GM12878 (cell line): ENCODE measurements around the gene TOM1L2. TPM values are rescaled to one million over a fixed set of nuclear protein-coding genes. Genes with fewer than 3 reads are reported as not detected.
A peak's percentile ranks its signal among the peaks of the same experiment; 100 is the strongest.

Experiments used
- ATAC-seq: fragments of 200-7000 bp; cut with Tn5 transposase; 3 replicates; pipeline ENCODE4 v1.9.1; 2020; ENCODE audit warnings: mild to moderate bottlenecking, moderate library complexity
- BruUV-seq: library from RNA; stranded (reverse); fragments of 400-500 nt; replicated peaks from 2 replicates; lab custom pipeline; 2021; lab: Mats Ljungman, UMichigan
- CTCF ChIA-PET: fragments of 300-600 bp; sonication (Branson Sonifier 250); formaldehyde crosslinking; extraction: SDS; loops from one replicate; lab custom pipeline; 2021; ENCODE audit warnings: inconsistent platforms; lab: Yijun Ruan, JAX
- POLR2A ChIA-PET: fragments of 350-600 bp; formaldehyde crosslinking; extraction: SDS; loops from one replicate; lab custom pipeline; 2021; ENCODE audit warnings: inconsistent platforms; lab: Charles Lee
- RAD21 ChIA-PET: fragments of 300-600 bp; sonication (Branson Sonifier 250); formaldehyde crosslinking; loops from one replicate; lab custom pipeline; 2023; ENCODE audit warnings: antibody characterized with exemption; ENCODE audit not compliant: unreplicated experiment; lab: Charles Lee
- SMC1A ChIA-PET: fragments of 300-600 bp; sonication (Branson Sonifier 250); formaldehyde crosslinking; loops from one replicate; lab custom pipeline; 2023; ENCODE audit not compliant: unreplicated experiment, uncharacterized antibody; lab: Charles Lee
- DNase-seq: peaks from one replicate; pipeline ENCODE4 v3.0.0-alpha.2; 2011; ENCODE audit warnings: low read depth, low spot score
- FAIRE-seq: peaks from 3 replicates; lab custom pipeline; 2011; peaks lifted over from hg19 to GRCh38; lab: Jason Lieb, UNC
- H2AFZ ChIP-seq: 2 replicates; pipeline ENCODE4 v1.6.0; 2011; ENCODE audit warnings: low read depth, low read length, control low read depth; ENCODE audit not compliant: control insufficient read depth
- H3K27ac ChIP-seq: 2 replicates; pipeline ENCODE4 v1.5.1; 2011; ENCODE audit warnings: control low read depth; ENCODE audit not compliant: control insufficient read depth, insufficient read depth
- H3K27me3 ChIP-seq, 2 experiments: replicated peaks in 1 of 2; 2 replicates each; pipeline versions ENCODE4 v1.6.0 to v1.6.1; 2011; ENCODE audit warnings: low read length in 1 of 2; ENCODE audit not compliant: control insufficient read depth in 2 of 2, insufficient read depth in 2 of 2
- H3K36me3 ChIP-seq, 2 experiments: 2 replicates each; pipeline ENCODE4 v1.5.1; 2011; ENCODE audit warnings: low read length in 1 of 2; ENCODE audit not compliant: control insufficient read depth in 2 of 2, insufficient read depth in 2 of 2
- H3K4me1 ChIP-seq: 2 replicates; pipeline ENCODE4 v1.6.1; 2011; ENCODE audit warnings: mild to moderate bottlenecking, low read length, moderate library complexity, mixed read lengths; ENCODE audit not compliant: control insufficient read depth, insufficient read depth
- H3K4me2 ChIP-seq: 2 replicates; pipeline ENCODE4 v1.6.0; 2011; ENCODE audit warnings: control low read depth; ENCODE audit not compliant: control insufficient read depth, insufficient read depth
- H3K4me3 ChIP-seq: fragments of 200-600 bp; sonication (generic); 2 replicates; pipeline ENCODE4 v1.5.1; 2016
- H3K79me2 ChIP-seq: 2 replicates; pipeline ENCODE4 v1.6.0; 2011; ENCODE audit warnings: low read length; ENCODE audit not compliant: control insufficient read depth, insufficient read depth
- H3K9ac ChIP-seq: 2 replicates; pipeline ENCODE4 v1.8.0; 2011; ENCODE audit warnings: low read length, control low read depth, mixed read lengths; ENCODE audit not compliant: control insufficient read depth, insufficient read depth
- H3K9me3 ChIP-seq: replicated peaks from 3 replicates; pipeline ENCODE4 v1.5.1; 2011; ENCODE audit warnings: mild to moderate bottlenecking, low read length; ENCODE audit not compliant: control insufficient read depth, insufficient read depth
- H4K20me1 ChIP-seq: 2 replicates; pipeline ENCODE4 v1.6.0; 2011; ENCODE audit not compliant: control insufficient read depth, insufficient read depth
- BHLHE40 ChIP-seq, 2 experiments: fragments of 450-650 bp in 1 of 2; IDR thresholded peaks; 2 replicates each; pipeline ENCODE4 v1.6.1; 2011 to 2017; ENCODE audit warnings: low read depth in 2 of 2, borderline replicate concordance in 1 of 2, improper control_type of control experiment in 1 of 2, low read length in 1 of 2, mild to moderate bottlenecking in 1 of 2
- MTA2 ChIP-seq: fragments of 450-650 bp; IDR thresholded peaks from 2 replicates; pipeline ENCODE4 v1.6.1; 2016; ENCODE audit warnings: low read depth, mild to moderate bottlenecking, moderate library complexity
- NR2F1 ChIP-seq: fragments of 450-650 bp; conservative IDR thresholded peaks from 2 replicates; pipeline ENCODE4 v1.6.1; 2017; ENCODE audit warnings: mild to moderate bottlenecking
- PKNOX1 ChIP-seq: fragments of 450-650 bp; IDR thresholded peaks from 2 replicates; pipeline ENCODE4 v1.6.1; 2016; ENCODE audit warnings: mild to moderate bottlenecking
- ZNF384 ChIP-seq: IDR thresholded peaks from 2 replicates; pipeline ENCODE4 v1.6.1; 2012; ENCODE audit warnings: low read depth, mild to moderate bottlenecking, low read length, improper control_type of control experiment, borderline replicate concordance
- WGBS: methylation state at CpG from one replicate; pipeline ENCODE4 v1.1.6; 2016; ENCODE audit warnings: low lambda C conversion rate; ENCODE audit not compliant: insufficient replicate concordance, insufficient coverage; ENCODE audit errors: missing lambda C conversion rate; 5-methylcytosine and 5-hydroxymethylcytosine counted together
- in situ Hi-C: fragments of 300-500 bp; cut with MboI; formaldehyde crosslinking; loops from 9 replicates; pipeline ENCODE4 v1.14.3; 2018; ENCODE audit warnings: mixed read lengths
- intact Hi-C: fragments of 100-400 bp; cut with micrococcal nuclease; formaldehyde crosslinking; loops from one replicate; pipeline ENCODE4 v1.14.2; 2022; ENCODE audit not compliant: unreplicated experiment
- polyA plus RNA-seq, 11 experiments: library from polyadenylated mRNA; depleted of rRNA in 4 of 11; unstranded in 6 of 11; stranded (reverse) in 5 of 11; fragments of >200 nt; fragmentation: Nextera tagmentation in 4 of 11; fragmentation: Illumina TruSeq in 1 of 11; extraction: Ambion mirVana in 4 of 11; extraction: Trizol in 1 of 11; gene quantifications; 1 replicate in 1 of 11; 2 replicates in 10 of 11; pipeline versions ENCODE4 v1.2.1 to v1.2.3, GENCODE V29; 2011 to 2016; ENCODE audit warnings: inconsistent platforms in 2 of 11, missing spikeins in 2 of 11, low read depth in 1 of 11
- total RNA-seq, 4 experiments: library from RNA; depleted of rRNA in 3 of 4; stranded (reverse); fragments of >200 nt in 3 of 4; fragmentation: Illumina TruSeq in 1 of 4; extraction: Trizol in 1 of 4; gene quantifications; 2 replicates each; pipeline versions ENCODE4 v1.2.1 to v1.2.3, GENCODE V29; 2013 to 2021

Gene TOM1L2
- total and polyA plus RNA-seq, 10 of the 15 experiments (the other 5 are each of a cell fraction or from before 2014, with no cell fraction given): 0.19 to 19.2 (median 8.1) TPM

GRCh38 chr17:17970699-17971430 lies 1.3 kb downstream of the TOM1L2 start:
- ChIA-PET SMC1A (interaction anchor here (0.8 to 6.1 kb wide), 9 partner anchors 12 to 121 kb away, joined by 3 to 54 read pairs (median 3); no protein-coding TSS in a partner anchor), POLR2A (interaction anchor here (0.5 to 7.9 kb wide), 2 partner anchors 12 to 925 kb away, joined by 3 to 73 read pairs; no protein-coding TSS in a partner anchor), RAD21 (interaction anchor here (0.6 to 2.6 kb wide), 3 partner anchors 11 to 288 kb away, joined by 3 to 33 read pairs (median 8); no protein-coding TSS in a partner anchor), CTCF (interaction anchor here (1.1 to 2.1 kb wide), 3 partner anchors 12 to 62 kb away, joined by 3 to 15 read pairs (median 4); no protein-coding TSS in a partner anchor)
- DNase-seq: no peak
- 0% methylated on average over 1 of the region's 1 CpG for WGBS
- Histone ChIP-seq H3K9ac (no peak overlapping the region), H3K27ac (no peak overlapping the region), H3K27me3 (no peaks in the 10 kb centered on the region), H4K20me1 (no peaks in the 10 kb centered on the region), H3K4me2 (peak overlapping the region; percentile 94), H3K79me2 (peaks cover 3% of the 10 kb centered on the region), H3K4me3 (peak overlapping the region; percentile 76), H3K4me1 (peaks cover 15% of the 10 kb centered on the region), H2AFZ (no peak overlapping the region), H3K9me3 (no peaks in the 10 kb centered on the region), H3K36me3 (no peaks in the 10 kb centered on the region)
- ATAC-seq: no peak
- BruUV-seq: TSS peak; percentile 58
- TF ChIP-seq MTA2: no peak
- peak; percentile 69 for TF ChIP-seq PKNOX1
- TF ChIP-seq NR2F1: peak; percentile 58
- no peak for TF ChIP-seq BHLHE40 (IDR thresholded peaks at IDR 0.05; ENCODE audit: borderline replicate concordance in 1 of 2, low read depth in 2 of 2, low read length in 1 of 2)
- no peak for TF ChIP-seq ZNF384
- intact Hi-C loops (no loop called here), in situ Hi-C loops (no loop called here)
- no peak for FAIRE-seq
